MCF 10A (cell line): ENCODE data around the gene TDRD12. TPM values are rescaled to one million over a fixed set of nuclear protein-coding genes. Genes with fewer than 3 reads are reported as not detected.
"Not testable (repeated sequence)": the region's sequence is repeated elsewhere in the genome, so short reads cannot be mapped to it uniquely, and the experiment has no call there.

Source experiments
- BruUV-seq: library from RNA; stranded (reverse); fragments of 400-500 nt; replicated peaks from 2 replicates; lab custom pipeline; 2021; lab: Mats Ljungman, UMichigan
- CTCF ChIA-PET: fragments of 300-600 bp; sonication (Branson Sonifier 250); formaldehyde crosslinking; extraction: SDS; loops from one replicate; lab custom pipeline; 2021; ENCODE audit warnings: antibody characterized with exemption, inconsistent platforms; lab: Yijun Ruan, JAX
- POLR2A ChIA-PET: fragments of 300-600, 350-650 bp; sonication (Branson Sonifier 250); formaldehyde crosslinking; extraction: SDS; loops from one replicate; lab custom pipeline; 2020; ENCODE audit warnings: antibody characterized with exemption, inconsistent platforms; lab: Yijun Ruan, JAX
- DNase-seq: peaks from one replicate; pipeline ENCODE4 v3.0.0-alpha.2; 2018; ENCODE audit not compliant: unreplicated experiment
- H3K27ac Mint-ChIP-seq: one replicate; pipeline ENCODE4 v1.8.0; 2022; ENCODE audit warnings: mild to moderate bottlenecking, low read depth, mixed read lengths; ENCODE audit not compliant: unreplicated experiment
- H3K27me3 Mint-ChIP-seq: one replicate; pipeline ENCODE4 v1.8.0; 2022; ENCODE audit warnings: mixed read lengths; ENCODE audit not compliant: insufficient read depth, unreplicated experiment
- H3K36me3 Mint-ChIP-seq: one replicate; pipeline ENCODE4 v1.8.0; 2022; ENCODE audit warnings: mild to moderate bottlenecking, moderate library complexity, mixed read lengths; ENCODE audit not compliant: insufficient read depth, unreplicated experiment
- H3K4me1 Mint-ChIP-seq: one replicate; pipeline ENCODE4 v1.8.0; 2022; ENCODE audit warnings: mixed read lengths; ENCODE audit not compliant: insufficient read depth, unreplicated experiment
- H3K4me3 Mint-ChIP-seq: one replicate; pipeline ENCODE4 v1.8.0; 2022; ENCODE audit warnings: mild to moderate bottlenecking, moderate library complexity, mixed read lengths; ENCODE audit not compliant: unreplicated experiment
- H3K9me3 Mint-ChIP-seq: one replicate; pipeline ENCODE4 v1.8.0; 2022; ENCODE audit warnings: mixed read lengths; ENCODE audit not compliant: unreplicated experiment
- intact Hi-C: fragments of 100-400 bp; cut with micrococcal nuclease; formaldehyde crosslinking; loops from 2 replicates; pipeline ENCODE4 v1.14.1; 2022
- total RNA-seq: library from RNA; stranded (reverse); gene quantifications from 2 replicates; pipeline ENCODE4 v1.2.3, GENCODE V29; 2022
- TF ChIP-seq, protein P1 (sequence below): fragments of 200-600 bp; IDR thresholded peaks from one replicate; pipeline ENCODE4 v1.8.0; 2022; ENCODE audit warnings: antibody characterized with exemption, mild to moderate bottlenecking; ENCODE audit not compliant: unreplicated experiment

The TDRD12 gene
- total RNA-seq, 1 experiment from 2014 or later, result 0.14 TPM

DNA sequence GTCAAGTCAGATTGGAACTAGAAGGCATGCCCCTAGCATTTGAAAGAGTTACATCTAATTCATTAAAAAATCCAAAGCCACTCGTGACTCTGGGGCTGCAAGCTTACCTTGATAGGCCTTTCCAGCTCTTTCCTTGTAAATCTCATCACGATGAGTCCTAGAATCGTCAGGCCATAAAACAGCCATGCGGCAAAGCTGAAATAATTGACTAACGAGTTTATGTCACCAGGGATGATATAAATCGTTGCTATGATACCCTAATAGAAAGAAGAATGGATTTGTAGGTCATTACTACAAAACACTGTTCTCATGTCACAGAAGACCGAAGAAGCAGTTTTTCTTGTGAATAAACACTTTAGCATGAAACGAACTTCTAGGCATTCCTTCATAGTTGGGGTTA, 122.5 kb downstream of the TDRD12 start:
- H3K4me1 Mint-ChIP-seq, result no peaks in the 10 kb centered on the region
- H3K9me3 Mint-ChIP-seq, result peaks cover 7% of the 10 kb centered on the region
- TF ChIP-seq, protein P1, sequence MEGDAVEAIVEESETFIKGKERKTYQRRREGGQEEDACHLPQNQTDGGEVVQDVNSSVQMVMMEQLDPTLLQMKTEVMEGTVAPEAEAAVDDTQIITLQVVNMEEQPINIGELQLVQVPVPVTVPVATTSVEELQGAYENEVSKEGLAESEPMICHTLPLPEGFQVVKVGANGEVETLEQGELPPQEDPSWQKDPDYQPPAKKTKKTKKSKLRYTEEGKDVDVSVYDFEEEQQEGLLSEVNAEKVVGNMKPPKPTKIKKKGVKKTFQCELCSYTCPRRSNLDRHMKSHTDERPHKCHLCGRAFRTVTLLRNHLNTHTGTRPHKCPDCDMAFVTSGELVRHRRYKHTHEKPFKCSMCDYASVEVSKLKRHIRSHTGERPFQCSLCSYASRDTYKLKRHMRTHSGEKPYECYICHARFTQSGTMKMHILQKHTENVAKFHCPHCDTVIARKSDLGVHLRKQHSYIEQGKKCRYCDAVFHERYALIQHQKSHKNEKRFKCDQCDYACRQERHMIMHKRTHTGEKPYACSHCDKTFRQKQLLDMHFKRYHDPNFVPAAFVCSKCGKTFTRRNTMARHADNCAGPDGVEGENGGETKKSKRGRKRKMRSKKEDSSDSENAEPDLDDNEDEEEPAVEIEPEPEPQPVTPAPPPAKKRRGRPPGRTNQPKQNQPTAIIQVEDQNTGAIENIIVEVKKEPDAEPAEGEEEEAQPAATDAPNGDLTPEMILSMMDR, result no peak
- no peak overlapping the region for H3K4me3 Mint-ChIP-seq
- ChIA-PET CTCF (no interaction called here), POLR2A (no interaction called here)
- BruUV-seq, result no TSS peak
- H3K36me3 Mint-ChIP-seq, result no peaks in the 10 kb centered on the region
- intact Hi-C loops, result no loop called here
- no peak for DNase-seq
- H3K27ac Mint-ChIP-seq, result no peak overlapping the region
- no peaks in the 10 kb centered on the region for H3K27me3 Mint-ChIP-seq

DNA sequence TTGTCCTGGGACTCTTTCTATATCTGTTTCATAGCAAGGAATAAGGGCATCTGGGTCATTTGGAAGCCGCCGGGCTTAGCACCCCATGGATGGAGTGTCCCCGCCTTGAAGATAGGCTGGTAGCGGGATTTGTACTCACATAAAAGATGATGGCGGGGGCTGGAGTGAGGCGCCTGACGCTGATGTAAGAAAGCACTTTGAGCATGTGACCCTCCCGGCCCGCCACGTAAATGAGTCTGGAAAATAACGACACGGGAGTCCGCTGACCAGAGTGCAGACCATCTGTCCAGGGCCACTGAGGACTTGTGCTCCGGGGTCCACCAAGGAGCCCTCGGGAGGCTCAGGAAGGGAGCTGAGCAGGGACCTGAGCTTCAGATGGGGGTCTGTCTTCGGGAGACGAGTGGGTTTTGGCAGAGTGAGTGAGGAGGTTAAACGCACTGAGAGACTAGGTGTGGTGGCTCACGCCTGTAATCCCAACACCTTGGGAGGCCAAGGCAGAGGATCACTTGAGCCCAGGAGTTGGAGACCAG, 124.2 kb downstream of the TDRD12 start:
- H3K9me3 Mint-ChIP-seq, result peaks cover 6% of the 10 kb centered on the region
- no peaks in the 10 kb centered on the region for H3K36me3 Mint-ChIP-seq
- H3K27ac Mint-ChIP-seq, result no peak overlapping the region
- intact Hi-C loops, result no loop called here
- H3K27me3 Mint-ChIP-seq, result no peaks in the 10 kb centered on the region
- BruUV-seq, result no TSS peak
- H3K4me1 Mint-ChIP-seq, result no peaks in the 10 kb centered on the region
- ChIA-PET POLR2A (no interaction called here), CTCF (no interaction called here)
- TF ChIP-seq, protein P1, result no peak
- DNase-seq, result no peak
- no peak overlapping the region for H3K4me3 Mint-ChIP-seq

DNA sequence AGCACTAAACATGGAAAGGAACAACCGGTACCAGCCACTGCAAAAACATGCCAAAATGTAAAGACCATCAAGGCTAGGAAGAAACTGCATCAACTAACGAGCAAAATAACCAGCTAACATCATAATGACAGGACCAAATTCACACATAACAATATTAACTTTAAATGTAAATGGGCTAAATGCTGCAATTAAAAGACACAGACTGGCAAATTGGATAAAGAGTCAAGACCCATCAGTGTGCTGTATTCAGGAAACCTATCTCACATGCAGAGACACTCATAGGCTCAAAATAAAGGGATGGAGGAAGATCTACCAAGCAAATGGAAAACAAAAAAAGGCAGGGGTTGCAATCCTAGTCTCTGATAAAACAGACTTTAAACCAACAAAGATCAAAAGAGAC, 128.5 kb downstream of the TDRD12 start:
- BruUV-seq, POLR2A ChIA-PET, CTCF ChIA-PET, H3K9me3 Mint-ChIP-seq, H3K27me3 Mint-ChIP-seq, H3K4me1 Mint-ChIP-seq, intact Hi-C loops, H3K36me3 Mint-ChIP-seq, DNase-seq, H3K27ac Mint-ChIP-seq, H3K4me3 Mint-ChIP-seq: not testable (repeated sequence)

DNA sequence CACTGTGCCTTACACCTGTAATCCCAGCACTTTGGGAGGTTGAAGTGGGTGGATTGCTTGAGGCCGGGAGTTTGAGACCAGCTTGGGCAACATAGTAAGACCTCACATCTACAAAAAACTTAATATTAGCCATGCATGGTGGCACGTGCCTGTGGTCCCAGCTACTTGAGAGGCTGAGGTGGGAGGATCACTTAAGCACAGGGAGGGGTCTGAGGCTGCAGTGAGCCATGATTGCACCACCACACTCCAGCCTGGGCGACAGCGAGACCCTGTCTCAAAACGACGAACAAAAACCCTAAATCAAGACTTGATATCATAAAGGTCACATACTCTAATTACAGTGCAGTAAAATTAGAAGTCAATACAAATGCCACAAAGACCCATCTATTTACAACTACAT, 132.6 kb downstream of the TDRD12 start:
- no peaks in the 10 kb centered on the region for H3K4me1 Mint-ChIP-seq
- no peak for DNase-seq
- intact Hi-C loops, result no loop called here
- no TSS peak for BruUV-seq
- ChIA-PET POLR2A (no interaction called here), CTCF (no interaction called here)
- H3K4me3 Mint-ChIP-seq, result no peak overlapping the region
- H3K27me3 Mint-ChIP-seq, result no peaks in the 10 kb centered on the region
- H3K27ac Mint-ChIP-seq, result no peak overlapping the region
- H3K36me3 Mint-ChIP-seq, result no peaks in the 10 kb centered on the region
- H3K9me3 Mint-ChIP-seq, result no peaks in the 10 kb centered on the region
- TF ChIP-seq, protein P1, result no peak

DNA sequence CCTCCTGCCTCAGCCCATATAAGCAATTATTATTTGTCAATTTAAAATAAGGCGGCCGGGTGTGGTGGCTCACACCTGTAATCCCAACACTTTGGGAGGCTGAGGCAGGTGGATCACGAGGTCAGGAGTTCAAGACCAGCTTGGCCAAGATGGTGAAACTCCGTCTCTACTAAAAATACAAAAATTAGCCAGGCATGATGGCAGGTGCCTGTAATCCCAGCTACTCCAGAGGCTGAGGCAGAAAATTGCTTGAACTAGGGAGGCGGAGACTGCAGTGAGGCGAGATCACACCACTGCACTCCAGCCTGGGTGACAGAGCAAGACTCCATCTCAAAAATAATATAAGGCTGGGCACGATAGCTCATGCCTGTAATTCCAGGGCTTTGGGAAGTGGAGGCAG, 137.3 kb downstream of the TDRD12 start:
- intact Hi-C loops, DNase-seq, H3K27me3 Mint-ChIP-seq, H3K36me3 Mint-ChIP-seq, H3K27ac Mint-ChIP-seq, H3K4me1 Mint-ChIP-seq, H3K4me3 Mint-ChIP-seq, POLR2A ChIA-PET, BruUV-seq, H3K9me3 Mint-ChIP-seq: not testable (repeated sequence)
- CTCF ChIA-PET, result interaction anchor here (0.8 kb wide), 1 partner anchor 921 kb away, joined by 3 read pairs; no protein-coding TSS in a partner anchor
